Mesenchymal stem cell (in vitro differentiated cells and primary cell): ENCODE measurements around the gene ELN.
A peak's percentile ranks its signal among the peaks of the same experiment; 100 is the strongest.

Experiments
- DNase-seq: peaks from one replicate; pipeline ENCODE4 v3.0.0-alpha.2; 2013
- H2AFZ ChIP-seq: one replicate; pipeline ENCODE4 v1.6.1; 2013; ENCODE audit warnings: low read depth, mild to moderate bottlenecking, control low read depth, inconsistent platforms, low read length, moderate library complexity
- H2AK5ac ChIP-seq: 2 replicates; pipeline ENCODE4 v1.6.1; 2013; ENCODE audit warnings: low read length, moderate library complexity, mild to moderate bottlenecking, inconsistent platforms; ENCODE audit not compliant: severe bottlenecking
- H2BK120ac ChIP-seq: one replicate; pipeline ENCODE4 v1.6.1; 2013; ENCODE audit warnings: low read depth, mild to moderate bottlenecking, inconsistent platforms, low read length, moderate library complexity
- H2BK12ac ChIP-seq, 2 experiments: one replicate each; pipeline ENCODE4 v1.6.1; 2013; ENCODE audit warnings: inconsistent platforms in 2 of 2, low read length in 2 of 2, mild to moderate bottlenecking in 2 of 2, moderate library complexity in 2 of 2, control low read depth in 1 of 2
- H2BK15ac ChIP-seq: one replicate; pipeline ENCODE4 v1.6.1; 2013; ENCODE audit warnings: mild to moderate bottlenecking, low read depth, inconsistent platforms; ENCODE audit not compliant: poor library complexity, severe bottlenecking
- H2BK5ac ChIP-seq: 2 replicates; pipeline ENCODE4 v1.6.1; 2013; ENCODE audit warnings: low read depth, mild to moderate bottlenecking, low read length, control low read depth, inconsistent platforms; ENCODE audit not compliant: poor library complexity, severe bottlenecking
- H3K14ac ChIP-seq, 2 experiments: one replicate each; pipeline ENCODE4 v1.6.1; 2013; ENCODE audit warnings: inconsistent platforms in 2 of 2, low read length in 2 of 2, control low read depth in 1 of 2, mild to moderate bottlenecking in 1 of 2, moderate library complexity in 1 of 2
- H3K18ac ChIP-seq, 2 experiments: one replicate each; pipeline ENCODE4 v1.6.1; 2013; ENCODE audit warnings: inconsistent platforms in 2 of 2, low read length in 2 of 2, control low read depth in 1 of 2, low read depth in 1 of 2, mild to moderate bottlenecking in 1 of 2
- H3K23ac ChIP-seq, 2 experiments: one replicate each; pipeline ENCODE4 v1.6.1; 2013; ENCODE audit warnings: inconsistent platforms in 2 of 2, low read length in 2 of 2, mild to moderate bottlenecking in 2 of 2, moderate library complexity in 2 of 2, control low read depth in 1 of 2
- H3K27ac ChIP-seq: 2 replicates; pipeline ENCODE4 v1.5.1; 2013; ENCODE audit warnings: mild to moderate bottlenecking, moderate library complexity, low read length, control low read depth, inconsistent platforms; ENCODE audit not compliant: poor library complexity, severe bottlenecking
- H3K27me3 ChIP-seq, 2 experiments: 2 replicates each; pipeline versions ENCODE4 v1.6.1 to v1.7.0; 2013; ENCODE audit warnings: low read length in 2 of 2, mild to moderate bottlenecking in 2 of 2, moderate library complexity in 2 of 2, control low read depth in 1 of 2, inconsistent platforms in 1 of 2; ENCODE audit not compliant: control insufficient read depth in 1 of 2, insufficient read depth in 1 of 2
- H3K36me3 ChIP-seq, 2 experiments: 2 replicates each; pipeline versions ENCODE4 v1.6.1 to v1.7.0; 2013; ENCODE audit warnings: low read length in 2 of 2, control low read depth in 1 of 2, inconsistent platforms in 1 of 2, low read depth in 1 of 2, mild to moderate bottlenecking in 1 of 2; ENCODE audit not compliant: insufficient read depth in 2 of 2, control insufficient read depth in 1 of 2
- H3K4ac ChIP-seq, 2 experiments: one replicate each; pipeline ENCODE4 v1.6.1; 2013; ENCODE audit warnings: inconsistent platforms in 2 of 2, low read length in 2 of 2, mild to moderate bottlenecking in 2 of 2, moderate library complexity in 2 of 2, control low read depth in 1 of 2, low read depth in 1 of 2
- H3K4me1 ChIP-seq: 2 replicates; pipeline ENCODE4 v1.6.1; 2013; ENCODE audit warnings: low read depth, low read length, control low read depth; ENCODE audit not compliant: control insufficient read depth, insufficient read depth
- H3K4me2 ChIP-seq: 2 replicates; pipeline ENCODE4 v1.6.1; 2013; ENCODE audit warnings: low read length, mild to moderate bottlenecking, inconsistent platforms; ENCODE audit not compliant: poor library complexity, severe bottlenecking
- H3K4me3 ChIP-seq, 2 experiments: 2 replicates each; pipeline versions ENCODE4 v1.5.1 to v1.7.0; 2013; ENCODE audit warnings: low read length in 2 of 2, mild to moderate bottlenecking in 2 of 2, control low read depth in 1 of 2, low read depth in 1 of 2; ENCODE audit not compliant: insufficient read depth in 1 of 2
- H3K79me1 ChIP-seq: replicated peaks from 2 replicates; pipeline ENCODE4 v1.6.1; 2013; ENCODE audit warnings: mild to moderate bottlenecking, control low read depth, low read length, inconsistent platforms; ENCODE audit not compliant: poor library complexity, severe bottlenecking
- H3K9ac ChIP-seq: 2 replicates; pipeline ENCODE4 v1.7.0; 2013; ENCODE audit warnings: mild to moderate bottlenecking, low read length, moderate library complexity
- H3K9me3 ChIP-seq: 2 replicates; pipeline ENCODE4 v1.7.0; 2013; ENCODE audit warnings: mild to moderate bottlenecking, low read length; ENCODE audit not compliant: control insufficient read depth
- H4K8ac ChIP-seq: one replicate; pipeline ENCODE4 v1.6.1; 2013; ENCODE audit warnings: inconsistent platforms, mild to moderate bottlenecking, low read length, moderate library complexity
- H4K91ac ChIP-seq: one replicate; pipeline ENCODE4 v1.6.1; 2013; ENCODE audit warnings: mild to moderate bottlenecking, low read length, inconsistent platforms
- WGBS: methylation state at CpG from one replicate; pipeline ENCODE4 v1.1.7; 2013; ENCODE audit warnings: mixed read lengths; 5-methylcytosine and 5-hydroxymethylcytosine counted together

ELN gene

DNA sequence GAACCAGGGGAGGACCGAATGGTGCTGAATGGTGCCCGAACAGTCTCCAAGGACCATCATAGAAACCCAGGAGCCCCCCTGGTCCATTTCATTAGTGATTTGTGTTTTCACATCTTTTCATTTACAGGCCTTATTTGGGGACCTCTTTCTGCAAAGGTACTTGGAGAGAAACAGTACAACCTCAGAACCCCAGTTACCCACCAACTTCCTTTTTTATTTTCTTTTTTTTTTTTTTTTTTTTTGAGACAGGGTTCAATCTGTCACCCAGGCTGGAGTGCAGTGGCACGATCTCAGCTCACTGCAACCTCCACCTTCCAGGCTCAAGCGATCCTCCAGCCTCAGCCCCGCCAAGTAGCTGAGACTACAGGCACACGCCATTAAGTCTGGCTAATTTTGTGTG is 13.0 kb upstream of the ELN start:
- Histone ChIP-seq H2AFZ (no peak overlapping the region), H3K18ac (no peak overlapping the region), H2BK12ac (no peak overlapping the region), H4K8ac (no peak overlapping the region), H3K27ac (no peak overlapping the region), H3K4ac (no peak overlapping the region), H3K27me3 (peaks cover 9 to 17% of the 10 kb centered on the region in 2 experiments), H4K91ac (no peak overlapping the region), H3K4me1 (peaks cover 26% of the 10 kb centered on the region), H3K23ac (no peak overlapping the region), H3K9me3 (no peaks in the 10 kb centered on the region), H3K9ac (no peak overlapping the region), H3K79me1 (no peaks in the 10 kb centered on the region), H2BK15ac (no peak overlapping the region), H2BK120ac (no peak overlapping the region), H3K14ac (no peak overlapping the region), H3K36me3 (no peaks in the 10 kb centered on the region), H3K4me3 (no peak overlapping the region), H3K4me2 (no peak overlapping the region), H2AK5ac (no peak overlapping the region), H2BK5ac (no peak overlapping the region)
- DNase-seq = no peak
- 95% methylated on average over 6 of the region's 6 CpGs for WGBS

DNA sequence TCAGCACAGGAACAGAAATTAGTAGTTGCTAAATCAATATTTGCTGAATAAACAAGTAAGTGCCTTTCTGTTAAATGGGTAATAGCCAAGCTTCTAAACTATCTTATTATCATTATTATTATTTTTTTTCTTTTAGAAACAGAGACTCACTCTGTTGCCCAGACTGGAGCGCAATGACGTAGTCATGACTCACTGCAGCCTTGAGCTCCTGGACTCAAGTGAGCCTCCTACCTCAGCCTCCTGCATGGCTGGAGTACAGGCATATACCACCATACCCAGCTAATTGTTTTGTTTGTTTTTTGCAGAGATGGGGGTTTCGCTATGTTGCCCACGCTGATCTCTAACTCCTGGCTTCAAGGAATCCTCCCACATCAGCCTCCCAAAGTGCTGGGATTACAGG is 12.3 kb upstream of the ELN start:
- H3K4me2 ChIP-seq = no peak overlapping the region
- peaks cover 8 to 11% of the 10 kb centered on the region in 2 experiments for H3K27me3 ChIP-seq
- no peak overlapping the region for H2AK5ac ChIP-seq
- H3K18ac ChIP-seq = no peak overlapping the region
- WGBS = 81% methylated on average over 4 of the region's 4 CpGs
- no peak overlapping the region for H2BK120ac ChIP-seq
- H2BK15ac ChIP-seq = no peak overlapping the region
- H3K79me1 ChIP-seq = no peaks in the 10 kb centered on the region
- no peak overlapping the region for H4K8ac ChIP-seq
- H2BK5ac ChIP-seq = no peak overlapping the region
- no peaks in the 10 kb centered on the region for H3K36me3 ChIP-seq
- H3K4ac ChIP-seq = no peak overlapping the region
- H3K9ac ChIP-seq = no peak overlapping the region
- no peak overlapping the region for H3K27ac ChIP-seq
- no peak overlapping the region for H4K91ac ChIP-seq
- H3K23ac ChIP-seq = no peak overlapping the region
- H3K14ac ChIP-seq = no peak overlapping the region
- no peak for DNase-seq
- H3K4me3 ChIP-seq = no peak overlapping the region
- peaks cover 20% of the 10 kb centered on the region for H3K4me1 ChIP-seq
- H2BK12ac ChIP-seq = no peak overlapping the region
- no peak overlapping the region for H2AFZ ChIP-seq
- no peaks in the 10 kb centered on the region for H3K9me3 ChIP-seq

DNA sequence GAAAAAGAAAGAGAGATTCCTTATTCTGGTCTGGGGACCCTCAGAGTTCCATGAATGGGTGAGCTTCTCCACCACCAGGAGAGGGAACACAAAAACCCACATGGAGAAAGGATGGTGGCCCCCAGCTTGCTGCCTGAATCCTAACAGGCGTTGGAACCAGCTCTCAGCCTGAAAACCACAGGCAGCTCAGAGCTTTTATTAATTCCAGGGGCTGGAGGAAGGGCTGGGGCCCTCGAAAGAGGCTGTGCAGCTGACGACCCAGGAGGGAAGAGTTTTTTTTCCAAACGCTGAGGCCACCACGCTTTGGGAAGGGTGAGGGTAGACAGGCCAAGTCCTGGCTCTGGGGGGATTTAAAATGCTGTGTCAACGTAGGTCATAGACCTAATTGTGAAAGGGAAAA is 10.8 kb upstream of the ELN start:
- H3K18ac ChIP-seq = no peak overlapping the region
- 30% methylated on average over 5 of the region's 6 CpGs for WGBS

DNA sequence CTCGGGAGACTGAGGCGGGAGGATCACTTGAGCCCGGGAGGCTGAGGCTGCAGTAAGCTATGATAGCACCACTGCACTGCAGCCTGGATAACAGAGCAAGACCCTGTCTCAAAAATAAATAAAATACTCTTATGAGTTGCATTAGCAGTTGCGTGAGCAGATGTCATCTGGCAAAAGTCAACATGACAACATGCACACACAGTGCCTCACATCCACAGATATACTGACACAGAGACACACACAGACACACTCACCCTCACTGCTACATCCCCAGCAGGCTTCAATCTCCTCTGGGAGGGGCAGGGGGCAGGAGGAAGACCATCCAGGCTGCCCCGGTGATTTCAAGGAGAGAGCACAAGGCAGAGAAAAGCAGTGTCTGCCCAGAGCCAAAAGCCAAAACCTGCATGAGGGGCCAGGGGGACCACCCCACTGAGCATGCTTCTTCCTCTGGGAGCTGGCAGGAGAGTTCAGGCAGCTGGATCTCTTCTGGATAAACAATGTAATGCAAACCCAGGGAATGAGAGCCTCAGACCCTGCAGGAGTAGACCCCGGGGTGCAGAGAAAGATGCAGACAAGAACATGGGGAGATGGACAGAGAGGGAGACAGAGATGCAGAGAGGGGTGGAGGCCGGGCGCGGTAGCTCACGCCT is 9.6 kb upstream of the ELN start:
- Histone ChIP-seq H2AFZ (no peak overlapping the region), H3K4me1 (peaks cover 9% of the 10 kb centered on the region), H4K8ac (no peak overlapping the region), H3K23ac (no peak overlapping the region), H2BK120ac (no peak overlapping the region), H2BK12ac (no peak overlapping the region), H3K4me3 (no peak overlapping the region), H4K91ac (peak overlapping the region; percentile 76), H3K14ac (no peak overlapping the region), H3K9ac (no peak overlapping the region), H3K18ac (no peak overlapping the region), H2BK5ac (no peak overlapping the region), H3K79me1 (no peaks in the 10 kb centered on the region), H3K4me2 (no peak overlapping the region), H3K9me3 (no peaks in the 10 kb centered on the region), H2AK5ac (no peak overlapping the region), H3K27ac (no peak overlapping the region), H2BK15ac (no peak overlapping the region), H3K36me3 (no peaks in the 10 kb centered on the region), H3K4ac (peak overlapping the region in 1 of 2 experiments; percentile 35), H3K27me3 (peaks cover 5 to 9% of the 10 kb centered on the region in 2 experiments)
- 80% methylated on average over 10 of the region's 10 CpGs for WGBS
- DNase-seq = peak; percentile 66

More for the DNA sequence above, 10.8 kb upstream of the ELN start:
- Histone ChIP-seq H3K27ac (no peak overlapping the region), H2BK120ac (no peak overlapping the region), H3K9me3 (no peaks in the 10 kb centered on the region), H3K4me1 (peaks cover 13% of the 10 kb centered on the region), H3K36me3 (no peaks in the 10 kb centered on the region), H3K4ac (no peak overlapping the region), H3K23ac (no peak overlapping the region), H3K9ac (no peak overlapping the region), H3K4me2 (no peak overlapping the region), H3K27me3 (peaks cover 5 to 9% of the 10 kb centered on the region in 2 experiments), H2BK5ac (no peak overlapping the region), H2BK12ac (no peak overlapping the region), H3K14ac (no peak overlapping the region), H4K91ac (no peak overlapping the region), H2BK15ac (no peak overlapping the region), H4K8ac (no peak overlapping the region), H3K4me3 (no peak overlapping the region), H2AK5ac (no peak overlapping the region), H2AFZ (no peak overlapping the region), H3K79me1 (no peaks in the 10 kb centered on the region)
- no peak for DNase-seq
